KMS-11 (cell line): ENCODE measurements around the gene GNG7.

Experiments used
- H2AFZ ChIP-seq: fragments of 200-600 bp; sonication (generic); 2 replicates; pipeline ENCODE4 v1.6.1; 2016; ENCODE audit warnings: antibody characterized with exemption, mixed run types, low read depth
- H3K27ac ChIP-seq: fragments of 200-600 bp; sonication (generic); 2 replicates; pipeline ENCODE4 v1.6.1; 2016; ENCODE audit warnings: mild to moderate bottlenecking, mixed run types
- H3K27me3 ChIP-seq: fragments of 200-600 bp; sonication (generic); 2 replicates; pipeline ENCODE4 v1.6.1; 2017; ENCODE audit warnings: mild to moderate bottlenecking, low read depth, mixed run types, moderate library complexity; ENCODE audit not compliant: insufficient read depth
- H3K36me3 ChIP-seq: fragments of 200-600 bp; sonication (generic); 2 replicates; pipeline ENCODE4 v1.6.1; 2017; ENCODE audit warnings: mild to moderate bottlenecking, mixed run types; ENCODE audit not compliant: insufficient read depth
- H3K4me1 ChIP-seq: fragments of 200-600 bp; sonication (generic); 2 replicates; pipeline ENCODE4 v1.6.1; 2016; ENCODE audit warnings: mild to moderate bottlenecking, low read depth, mixed run types; ENCODE audit not compliant: poor library complexity, severe bottlenecking
- H3K4me2 ChIP-seq: fragments of 200-600 bp; sonication (generic); 2 replicates; pipeline ENCODE4 v1.7.0; 2016; ENCODE audit warnings: mild to moderate bottlenecking, mixed run types
- H3K4me3 ChIP-seq: fragments of 200-600 bp; sonication (generic); IDR thresholded peaks from 2 replicates; pipeline ENCODE4 v1.6.1; 2017; ENCODE audit warnings: low read depth, low read length, mixed read lengths; ENCODE audit not compliant: insufficient read depth
- H3K79me2 ChIP-seq: fragments of 200-600 bp; sonication (generic); 2 replicates; pipeline ENCODE4 v1.6.1; 2016; ENCODE audit warnings: low read depth, mixed run types; ENCODE audit not compliant: insufficient read depth
- H3K9ac ChIP-seq: fragments of 200-600 bp; sonication (generic); 2 replicates; pipeline ENCODE4 v1.6.1; 2016; ENCODE audit warnings: mild to moderate bottlenecking, mixed run types
- H4K20me1 ChIP-seq: fragments of 200-600 bp; sonication (generic); 2 replicates; pipeline ENCODE4 v1.6.1; 2016; ENCODE audit warnings: mild to moderate bottlenecking, mixed run types; ENCODE audit not compliant: insufficient read depth
- TF ChIP-seq, protein P1 (sequence below): fragments of 200-600 bp; sonication (generic); conservative IDR thresholded peaks from 2 replicates; pipeline ENCODE4 v1.6.1; 2017; ENCODE audit warnings: low read depth, mild to moderate bottlenecking, antibody characterized with exemption, low read length, moderate library complexity, mixed read lengths

The GNG7 gene

DNA sequence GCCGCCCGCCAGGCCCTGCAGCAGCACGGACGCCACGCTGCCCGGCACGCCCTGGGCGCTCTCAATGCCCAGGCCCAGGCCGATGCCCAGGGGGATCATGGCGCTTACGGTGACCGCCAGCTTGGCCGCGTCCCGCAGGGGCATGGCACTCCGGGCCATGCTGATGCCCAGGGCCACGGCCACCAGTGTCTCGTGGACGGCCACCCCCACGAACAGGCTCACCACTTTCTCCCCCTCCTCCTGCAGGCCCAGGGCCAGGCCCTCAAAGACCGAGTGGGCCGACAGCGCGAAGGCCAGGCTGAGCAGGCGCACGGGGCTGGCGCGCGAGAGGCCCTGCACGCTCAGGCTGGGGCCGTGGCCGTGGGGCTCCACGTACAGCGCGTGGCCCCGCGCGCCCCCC is 30.4 kb upstream of the GNG7 start:
- Histone ChIP-seq H3K27ac (no peak overlapping the region), H3K36me3 (no peaks in the 10 kb centered on the region; the same call in 1 of the 2 replicates), H4K20me1 (no peaks in the 10 kb centered on the region), H2AFZ (no peak overlapping the region), H3K27me3 (no peaks in the 10 kb centered on the region), H3K4me2 (no peak overlapping the region), H3K9ac (no peak overlapping the region), H3K4me1 (no peaks in the 10 kb centered on the region), H3K79me2 (no peaks in the 10 kb centered on the region), H3K4me3 (no peak overlapping the region)
- TF ChIP-seq, protein P1, sequence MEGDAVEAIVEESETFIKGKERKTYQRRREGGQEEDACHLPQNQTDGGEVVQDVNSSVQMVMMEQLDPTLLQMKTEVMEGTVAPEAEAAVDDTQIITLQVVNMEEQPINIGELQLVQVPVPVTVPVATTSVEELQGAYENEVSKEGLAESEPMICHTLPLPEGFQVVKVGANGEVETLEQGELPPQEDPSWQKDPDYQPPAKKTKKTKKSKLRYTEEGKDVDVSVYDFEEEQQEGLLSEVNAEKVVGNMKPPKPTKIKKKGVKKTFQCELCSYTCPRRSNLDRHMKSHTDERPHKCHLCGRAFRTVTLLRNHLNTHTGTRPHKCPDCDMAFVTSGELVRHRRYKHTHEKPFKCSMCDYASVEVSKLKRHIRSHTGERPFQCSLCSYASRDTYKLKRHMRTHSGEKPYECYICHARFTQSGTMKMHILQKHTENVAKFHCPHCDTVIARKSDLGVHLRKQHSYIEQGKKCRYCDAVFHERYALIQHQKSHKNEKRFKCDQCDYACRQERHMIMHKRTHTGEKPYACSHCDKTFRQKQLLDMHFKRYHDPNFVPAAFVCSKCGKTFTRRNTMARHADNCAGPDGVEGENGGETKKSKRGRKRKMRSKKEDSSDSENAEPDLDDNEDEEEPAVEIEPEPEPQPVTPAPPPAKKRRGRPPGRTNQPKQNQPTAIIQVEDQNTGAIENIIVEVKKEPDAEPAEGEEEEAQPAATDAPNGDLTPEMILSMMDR = no peak

DNA sequence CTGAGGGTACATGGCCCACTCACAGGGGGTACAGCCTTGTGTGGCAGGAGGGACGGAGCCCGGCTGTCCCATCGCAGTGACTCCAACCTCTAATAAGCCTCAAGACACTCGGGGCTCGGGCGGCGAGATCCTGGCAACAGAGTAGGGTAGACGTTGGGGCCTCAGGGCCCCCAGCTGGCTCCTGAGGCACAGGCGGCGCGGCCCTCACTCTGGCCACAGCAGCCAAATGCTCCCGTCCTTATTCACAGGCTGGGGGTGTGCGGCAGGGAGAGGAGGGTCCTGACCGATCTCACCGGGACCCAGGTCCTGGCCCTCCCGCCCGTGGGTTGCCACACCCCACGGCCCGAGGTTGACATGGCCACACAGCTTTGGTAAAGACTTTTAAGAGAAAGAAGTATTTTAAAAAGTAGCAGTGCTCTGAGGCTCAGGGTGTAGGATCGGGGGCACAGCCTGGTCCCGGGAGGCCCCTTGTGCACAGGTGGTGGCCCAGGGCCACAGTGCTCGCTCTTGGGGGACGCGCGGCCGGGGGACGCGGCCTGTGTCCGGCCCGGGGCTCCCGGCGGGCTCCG is 29.7 kb upstream of the GNG7 start:
- Histone ChIP-seq H3K79me2 (no peaks in the 10 kb centered on the region), H3K36me3 (no peaks in the 10 kb centered on the region; the same call in 1 of the 2 replicates), H3K9ac (no peak overlapping the region)

DNA sequence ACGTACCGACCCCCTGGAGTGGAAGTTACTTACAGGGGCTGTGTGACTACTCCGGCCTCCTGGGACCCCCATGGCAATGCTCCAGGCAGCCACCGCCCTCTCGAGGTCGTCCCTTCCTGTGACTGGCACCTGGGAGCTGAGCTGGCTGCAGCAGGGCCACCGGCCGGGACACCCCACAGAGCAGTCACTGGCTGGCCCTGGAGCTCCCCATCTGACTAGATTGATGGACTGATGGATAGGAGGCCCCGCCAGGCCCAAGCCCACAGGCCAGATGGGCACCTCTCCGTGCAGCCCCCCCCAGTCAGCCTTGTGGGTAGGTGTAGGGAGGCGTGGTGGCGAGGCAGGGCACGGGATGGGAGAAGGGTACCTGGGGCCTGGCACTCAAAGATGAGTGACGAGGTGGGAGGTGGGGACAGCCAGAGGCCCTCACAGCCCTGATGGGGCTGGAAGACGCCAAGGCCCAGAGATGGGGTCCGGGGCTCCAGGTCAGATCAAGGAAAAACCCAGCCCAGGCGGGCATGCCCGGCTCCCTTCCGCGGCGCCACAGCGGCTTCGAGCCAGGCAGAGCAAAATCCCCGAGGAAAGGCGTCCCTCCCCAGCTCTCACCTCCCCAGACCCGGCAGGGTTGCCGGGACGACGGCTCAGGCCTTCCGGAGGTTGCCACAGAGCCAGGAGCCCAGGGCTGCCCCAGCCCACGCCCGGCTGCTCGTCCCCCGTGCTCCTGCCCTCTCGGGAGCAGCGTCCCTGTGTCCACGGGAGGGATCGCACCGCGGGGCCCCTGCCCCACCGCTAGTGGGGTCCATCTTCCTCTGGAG is 28.9 kb upstream of the GNG7 start:
- H3K4me2 ChIP-seq = no peak overlapping the region
- H3K27me3 ChIP-seq = no peaks in the 10 kb centered on the region; the same call in 1 of the 2 replicates
- H3K27ac ChIP-seq = no peak overlapping the region
- H2AFZ ChIP-seq = no peak overlapping the region
- H3K36me3 ChIP-seq = no peaks in the 10 kb centered on the region
- no peaks in the 10 kb centered on the region for H3K79me2 ChIP-seq
- no peaks in the 10 kb centered on the region for H4K20me1 ChIP-seq
- H3K4me3 ChIP-seq = no peak overlapping the region
- TF ChIP-seq, protein P1 = no peak
- H3K9ac ChIP-seq = no peak overlapping the region
- H3K4me1 ChIP-seq = no peaks in the 10 kb centered on the region

More for the DNA sequence above, 29.7 kb upstream of the GNG7 start:
- Histone ChIP-seq H3K4me1 (no peaks in the 10 kb centered on the region), H3K27me3 (no peaks in the 10 kb centered on the region), H4K20me1 (no peaks in the 10 kb centered on the region), H3K4me2 (no peak overlapping the region), H3K27ac (no peak overlapping the region), H3K4me3 (no peak overlapping the region), H2AFZ (no peak overlapping the region)
- TF ChIP-seq, protein P1 = no peak

DNA sequence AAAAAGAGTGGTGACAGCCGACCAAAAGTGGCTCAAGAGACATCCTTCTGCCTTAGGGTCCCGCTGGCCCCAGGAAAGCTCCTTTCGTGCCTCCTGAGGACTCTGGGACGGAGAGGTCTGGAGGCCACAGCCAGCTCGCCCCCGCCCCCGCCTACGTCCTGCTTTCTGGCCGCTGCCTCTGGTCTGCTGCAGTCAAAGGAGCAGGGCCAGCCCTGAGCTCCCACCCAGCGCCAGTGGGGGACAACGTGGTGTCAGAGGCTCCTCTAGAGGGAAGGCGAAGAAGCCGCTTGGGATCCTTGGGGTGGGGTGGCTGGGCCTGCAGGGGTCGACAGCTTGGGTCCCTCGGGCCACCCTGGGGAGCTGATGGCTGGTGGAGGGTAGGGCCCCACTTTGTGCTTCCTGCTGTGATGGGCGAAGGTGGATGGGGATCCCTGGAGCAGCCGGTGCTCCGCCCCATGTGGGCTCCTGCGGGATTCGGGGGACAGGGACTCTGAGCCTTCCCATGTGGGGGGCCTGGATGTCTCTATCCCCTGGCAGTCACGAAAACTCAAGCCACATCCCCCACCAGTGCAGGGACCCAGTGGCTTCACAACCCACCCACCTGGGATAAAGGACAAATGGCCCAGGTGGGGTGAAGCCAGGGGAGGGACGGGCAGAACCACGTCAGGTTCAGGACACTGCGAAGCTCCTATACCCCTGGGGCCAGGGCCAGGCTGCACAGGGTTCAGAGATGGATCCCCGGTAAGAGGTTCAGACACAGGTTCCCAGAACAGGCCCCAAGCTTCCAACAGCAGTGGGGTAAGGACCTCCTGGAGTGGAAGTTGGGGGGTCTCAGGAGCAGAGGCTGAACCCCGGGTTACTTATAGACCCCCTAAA is 27.7 kb upstream of the GNG7 start:
- Histone ChIP-seq H3K27me3 (peaks cover 5% of the 10 kb centered on the region; the same call in 1 of the 2 replicates), H4K20me1 (no peaks in the 10 kb centered on the region), H3K36me3 (no peaks in the 10 kb centered on the region), H3K4me1 (no peaks in the 10 kb centered on the region), H3K4me3 (no peak overlapping the region), H2AFZ (no peak overlapping the region), H3K9ac (no peak overlapping the region), H3K4me2 (no peak overlapping the region), H3K79me2 (no peaks in the 10 kb centered on the region), H3K27ac (no peak overlapping the region)
- TF ChIP-seq, protein P1 = no peak
